Suppressor macrophage (primary cell): ENCODE measurements around the gene GIMAP7.
"Not testable (repeated sequence)": the region's sequence is repeated elsewhere in the genome, so short reads cannot be mapped to it uniquely, and the experiment has no call there.

Experiments
- DNase-seq, 4 experiments: peaks; one replicate each; pipeline ENCODE4 v3.0.0-alpha.2; 2020 to 2022
- total RNA-seq, 17 experiments: gene quantifications; one replicate each; lab custom pipeline; 2026; ENCODE audit warnings: mixed read lengths in 6 of 17, inconsistent platforms in 3 of 17; lab: John Stamatoyannopoulos, UW

Gene GIMAP7
- 0.76 to 15.8 (median 3.2) reads per million in 17 experiments for total RNA-seq

- DNase-seq = peak; percentile 32 to 52 (median 40)
Observed at GRCh38 chr7:150514748-150515222, at the start of gene GIMAP7. Gene GIMAP7, plus strand, starts transcription at chr7:150514872. Its CDS starts 5,103 bp downstream, at chr7:150519975.

GRCh38 chr7:150464962-150465361 lies 49.7 kb upstream of the GIMAP7 start:
- DNase-seq = no peak

DNA sequence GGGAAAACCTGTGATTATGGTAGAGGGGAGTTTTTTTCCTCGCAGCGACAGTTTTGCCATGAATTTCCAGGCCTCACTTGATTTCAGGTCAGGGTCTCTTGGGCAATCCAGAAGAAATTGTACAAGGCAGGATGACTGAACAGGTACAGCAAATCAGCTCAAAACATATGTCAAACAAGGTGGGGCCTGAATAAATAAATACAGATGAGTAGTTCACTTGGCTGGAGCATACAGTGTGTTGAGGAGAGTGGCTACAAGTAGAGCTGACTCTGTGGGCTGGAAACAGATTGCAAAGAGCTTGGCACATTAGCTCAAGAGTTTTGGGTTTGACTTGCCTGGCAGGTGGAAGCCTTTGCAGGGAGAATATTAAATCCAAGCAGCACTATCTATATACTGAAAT lies 49.3 kb upstream of the GIMAP7 start:
- DNase-seq = no peak

DNA sequence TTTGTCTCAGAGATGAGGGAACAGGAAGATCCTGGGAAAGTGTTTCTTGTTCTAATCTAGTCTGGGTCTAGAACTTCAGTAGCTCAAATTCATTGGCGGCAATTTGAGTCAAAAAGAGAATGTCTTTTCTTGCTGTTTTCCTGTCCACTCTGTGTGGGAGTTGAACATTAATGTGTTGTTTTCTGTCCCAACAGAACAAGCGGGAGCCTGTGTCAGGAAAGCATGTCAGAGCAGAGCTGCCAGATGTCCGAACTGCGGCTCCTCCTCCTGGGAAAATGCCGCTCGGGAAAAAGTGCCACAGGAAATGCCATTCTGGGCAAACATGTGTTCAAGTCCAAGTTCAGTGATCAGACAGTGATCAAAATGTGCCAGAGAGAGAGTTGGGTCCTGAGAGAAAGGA lies 48.2 kb upstream of the GIMAP7 start:
- DNase-seq = peak in 2 of 4 experiments; percentile 22 to 37

- DNase-seq = no peak
Observed at GRCh38 chr7:150468241-150468640, 46.4 kb upstream of the GIMAP7 start.

- no peak for DNase-seq
Observed at GRCh38 chr7:150471886-150472285, 42.8 kb upstream of the GIMAP7 start.

DNA sequence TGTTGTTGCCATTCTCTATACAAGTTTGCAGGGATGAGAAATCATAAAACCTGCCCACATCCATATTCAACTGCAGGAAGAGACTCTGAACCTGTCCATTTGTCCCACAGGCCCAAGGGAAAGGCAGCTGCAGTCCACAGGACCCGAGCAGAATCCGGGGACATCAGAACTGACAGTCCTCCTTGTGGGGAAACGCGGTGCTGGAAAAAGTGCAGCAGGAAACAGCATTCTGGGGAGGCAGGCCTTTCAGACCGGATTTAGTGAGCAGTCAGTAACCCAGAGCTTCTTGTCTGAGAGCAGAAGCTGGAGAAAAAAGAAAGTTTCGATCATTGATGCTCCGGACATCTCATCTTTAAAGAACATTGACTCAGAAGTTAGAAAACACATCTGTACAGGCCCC lies 40.8 kb upstream of the GIMAP7 start:
- no peak for DNase-seq

DNA sequence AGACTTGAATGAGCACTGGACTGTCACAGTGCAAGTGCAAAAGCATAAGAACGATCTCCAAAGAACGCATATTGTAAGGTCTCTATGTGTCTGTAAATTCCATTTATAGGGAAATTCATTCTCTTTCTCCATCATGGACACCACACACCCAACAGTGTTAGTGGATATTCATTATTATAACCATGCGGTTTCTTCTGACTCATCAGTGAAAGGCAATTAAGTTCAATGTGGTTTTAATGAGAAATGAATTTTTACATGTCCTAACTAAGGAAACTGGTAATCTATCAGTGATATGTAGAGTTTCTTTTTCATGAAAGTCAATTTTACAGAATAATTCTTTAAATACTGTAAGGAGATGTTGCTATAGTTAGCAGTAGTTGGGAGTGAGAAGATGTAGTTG lies 38.4 kb upstream of the GIMAP7 start:
- no peak for DNase-seq

DNA sequence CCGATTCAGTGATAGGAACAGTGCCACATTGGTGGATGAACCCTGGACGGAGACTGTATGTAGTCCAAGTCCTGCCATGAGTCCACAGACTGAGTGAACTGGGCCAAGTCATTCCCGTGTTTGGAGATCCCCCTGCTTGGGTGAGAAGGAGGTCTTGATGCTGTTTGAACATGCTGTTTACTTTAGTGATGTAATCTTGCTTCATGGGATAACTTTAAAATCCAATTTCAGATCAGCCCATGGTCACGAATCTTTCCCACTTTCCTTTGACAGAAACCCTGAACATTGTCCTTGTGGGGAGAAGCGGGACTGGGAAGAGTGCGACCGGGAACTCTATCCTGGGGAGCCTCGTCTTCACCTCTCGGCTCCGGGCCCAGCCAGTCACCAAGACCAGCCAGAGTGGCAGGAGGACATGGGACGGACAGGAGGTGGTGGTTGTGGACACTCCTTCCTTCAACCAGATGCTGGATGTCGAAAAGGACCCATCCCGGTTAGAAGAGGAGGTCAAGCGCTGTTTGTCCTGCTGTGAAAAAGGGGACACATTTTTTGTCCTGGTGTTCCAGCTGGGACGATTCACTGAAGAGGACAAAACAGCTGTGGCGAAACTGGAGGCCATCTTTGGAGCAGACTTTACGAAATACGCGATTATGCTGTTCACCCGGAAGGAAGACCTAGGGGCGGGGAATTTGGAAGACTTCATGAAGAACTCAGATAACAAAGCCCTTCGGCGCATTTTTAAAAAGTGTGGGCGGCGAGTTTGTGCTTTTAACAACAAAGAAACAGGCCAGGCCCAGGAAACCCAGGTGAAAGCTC lies 37.6 kb upstream of the GIMAP7 start:
- DNase-seq = no peak

- no peak for DNase-seq
Observed at GRCh38 chr7:150479023-150479716, 35.5 kb upstream of the GIMAP7 start.

DNA sequence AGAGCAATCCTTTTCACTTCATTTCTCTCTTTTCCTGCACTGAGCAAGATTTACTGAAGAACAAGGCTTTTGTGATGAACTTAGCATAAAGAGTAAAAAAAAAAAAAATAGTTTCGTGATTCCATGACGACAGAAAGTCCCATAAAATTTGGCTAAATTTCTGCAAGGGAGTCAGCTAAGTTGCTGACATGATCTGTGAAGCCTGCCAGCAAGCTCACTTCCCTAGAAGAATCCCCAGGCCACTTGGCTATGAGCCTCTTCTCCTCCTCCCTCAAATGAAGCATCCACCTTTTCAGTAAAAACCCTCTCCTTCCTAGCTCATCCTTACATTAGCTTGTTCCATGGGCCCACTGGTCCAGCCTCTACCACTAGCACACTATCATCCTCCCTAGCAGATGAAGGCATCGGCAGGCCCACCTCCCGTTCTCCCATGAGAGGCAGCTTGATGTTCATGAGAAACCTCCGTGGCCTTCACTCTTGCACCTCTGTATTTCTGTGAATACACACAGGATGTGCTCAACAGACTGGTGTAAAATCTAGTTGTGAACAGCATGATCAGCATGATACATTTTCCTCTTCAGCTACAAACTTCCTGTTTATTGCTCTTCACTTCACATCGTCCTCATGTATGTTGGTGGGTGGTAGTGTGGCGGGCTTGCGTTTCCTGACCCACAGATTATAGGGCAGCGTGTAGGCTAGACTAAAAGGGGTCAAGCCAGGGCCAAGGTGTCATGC lies 33.3 kb upstream of the GIMAP7 start:
- peak; percentile 38 to 76 (median 66) for DNase-seq

GRCh38 chr7:150481922-150482321 lies 32.8 kb upstream of the GIMAP7 start:
- DNase-seq = peak; percentile 30 to 68 (median 44)

DNA sequence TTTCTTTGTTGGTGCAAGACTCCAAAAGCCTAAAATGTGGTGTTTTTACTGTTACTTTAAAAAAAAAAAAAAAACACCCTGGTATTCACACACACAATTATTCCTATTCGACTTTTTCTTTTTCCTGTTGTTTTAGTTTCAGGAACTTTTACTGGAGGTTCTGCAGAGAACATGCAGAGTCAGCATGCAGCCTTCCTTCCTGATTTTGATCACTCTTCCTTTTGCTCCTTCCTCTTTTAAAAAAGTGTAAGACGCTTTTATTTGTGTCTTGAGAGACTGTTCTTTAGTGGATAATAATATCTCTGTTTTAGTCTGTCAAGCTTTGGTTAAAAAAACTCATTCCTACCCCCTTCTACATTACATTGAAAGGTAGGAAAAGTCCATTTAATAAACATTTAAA lies 31.2 kb upstream of the GIMAP7 start:
- peak; percentile 61 to 78 (median 70) for DNase-seq

GRCh38 chr7:150484071-150484470 lies 30.6 kb upstream of the GIMAP7 start:
- peak in 1 of 4 experiments; percentile 22 for DNase-seq

- DNase-seq = no peak
Observed at GRCh38 chr7:150487625-150488024, 27.0 kb upstream of the GIMAP7 start.

- peak; percentile 59 to 96 (median 81) for DNase-seq
Observed at GRCh38 chr7:150489782-150490181, 24.9 kb upstream of the GIMAP7 start.

DNA sequence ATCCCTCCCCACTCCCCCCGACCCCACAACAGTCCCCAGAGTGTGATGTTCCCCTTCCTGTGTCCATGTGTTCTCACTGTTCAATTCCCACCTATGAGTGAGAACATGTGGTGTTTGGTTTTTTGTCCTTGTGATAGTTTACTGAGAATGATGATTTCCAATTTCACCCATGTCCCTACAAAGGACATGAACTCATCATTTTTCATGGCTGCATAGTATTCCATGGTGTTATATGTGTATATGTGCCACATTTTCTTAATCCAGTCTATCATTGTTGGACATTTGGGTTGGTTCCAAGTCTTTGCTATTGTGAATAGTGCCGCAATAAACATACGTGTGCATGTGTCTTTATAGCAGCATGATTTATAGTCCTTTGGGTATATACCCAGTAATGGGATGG lies 21.2 kb upstream of the GIMAP7 start:
- DNase-seq = not testable (repeated sequence)

DNA sequence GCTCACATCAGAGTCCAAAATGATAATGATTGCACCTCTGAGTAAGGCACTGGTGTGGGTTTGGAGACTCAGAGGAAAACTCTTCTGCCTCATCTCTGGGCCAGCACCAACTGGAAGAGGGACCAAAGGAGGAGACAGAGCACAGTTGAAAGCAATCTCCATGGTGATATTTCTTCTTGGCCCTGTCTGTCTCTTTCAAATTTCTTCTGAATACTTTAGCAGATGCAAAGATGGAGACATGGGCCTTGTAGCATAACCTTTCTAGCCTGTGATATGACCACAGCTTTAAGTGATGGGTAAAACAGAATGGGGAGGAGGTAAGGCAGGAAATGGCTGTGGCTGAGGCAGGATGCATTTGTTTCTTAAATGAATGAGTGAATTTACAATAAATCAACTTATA lies 12.2 kb upstream of the GIMAP7 start:
- no peak for DNase-seq

- DNase-seq = no peak
Observed at GRCh38 chr7:150503155-150503554, 11.5 kb upstream of the GIMAP7 start.

- no peak for DNase-seq
Observed at GRCh38 chr7:150503581-150503980, 11.1 kb upstream of the GIMAP7 start.

- no peak for DNase-seq
Observed at GRCh38 chr7:150507947-150508602, 6.6 kb upstream of the GIMAP7 start.

DNA sequence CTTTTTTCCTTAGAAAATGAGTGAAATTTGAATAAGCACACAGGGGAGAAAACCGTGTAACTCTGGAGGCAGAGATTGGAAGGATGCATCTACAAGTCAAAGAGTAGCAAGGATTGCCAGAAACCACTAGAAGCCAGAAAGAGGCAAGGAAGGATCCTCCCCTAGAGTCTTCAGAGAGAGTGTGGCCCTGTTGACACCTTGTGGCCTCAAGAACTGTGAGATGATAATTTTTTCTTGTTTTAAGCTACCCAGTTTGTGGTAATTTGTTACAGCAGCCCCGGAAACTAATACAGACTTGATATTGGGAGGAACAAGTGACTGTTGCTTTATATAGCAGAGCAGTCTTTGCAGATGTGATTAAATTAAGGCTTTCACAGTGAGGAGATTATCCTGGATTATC lies 3.6 kb upstream of the GIMAP7 start:
- DNase-seq = no peak
